A549 (cell line): ENCODE data around the gene CCNG2.

ENCODE experiments used
- CEBPB ChIP-seq, 2 experiments: fragments of >200 bp in 1 of 2; sonication (Bioruptor Twin) in 1 of 2; formaldehyde crosslinking in 1 of 2; IDR thresholded peaks; 2 replicates each; pipeline ENCODE4 v1.6.1; 2012 to 2016
- CTCF ChIP-seq: fragments of >200 bp; sonication (Bioruptor Twin); formaldehyde crosslinking; IDR thresholded peaks from 3 replicates; pipeline ENCODE4 v1.5.1; 2016
- ESRRA ChIP-seq: fragments of 150-350 bp; IDR thresholded peaks from 2 replicates; pipeline ENCODE4 v1.6.1; 2014; ENCODE audit warnings: mild to moderate bottlenecking, low read length, borderline replicate concordance
- FOXS1 ChIP-seq: fragments of 250-450 bp; sonication (Bioruptor Pico); IDR thresholded peaks from 2 replicates; pipeline ENCODE4 v1.5.0; 2020; ENCODE audit warnings: mild to moderate bottlenecking, moderate library complexity
- HMGXB4 ChIP-seq: fragments of 250-450 bp; sonication (Bioruptor Pico); IDR thresholded peaks from 2 replicates; pipeline ENCODE4 v1.5.0; 2021; ENCODE audit warnings: mild to moderate bottlenecking, moderate library complexity, borderline replicate concordance
- JUN ChIP-seq, 2 experiments: fragments of >200 bp; sonication (Bioruptor Twin); formaldehyde crosslinking; IDR thresholded peaks; 2 replicates in 1 of 2; 3 replicates in 1 of 2; pipeline ENCODE4 v1.6.1; 2016 to 2017
- MAZ ChIP-seq: fragments of 150-350 bp; IDR thresholded peaks from 2 replicates; pipeline ENCODE4 v1.6.1; 2014; ENCODE audit warnings: antibody characterized with exemption, low read depth, low read length, borderline replicate concordance
- MYC ChIP-seq: IDR thresholded peaks from 2 replicates; pipeline ENCODE4 v1.6.1; 2012; ENCODE audit warnings: mild to moderate bottlenecking, inconsistent platforms, low read length, improper control_type of control experiment, borderline replicate concordance
- POLR2A ChIP-seq: IDR thresholded peaks from 2 replicates; pipeline ENCODE4 v1.6.1; 2012; ENCODE audit warnings: mild to moderate bottlenecking, low read length
- RFX5 ChIP-seq: fragments of 450-650 bp; IDR thresholded peaks from 2 replicates; pipeline ENCODE4 v1.7.1; 2014; ENCODE audit warnings: antibody characterized with exemption, mild to moderate bottlenecking, moderate library complexity
- SMC3 ChIP-seq: fragments of >200 bp; sonication (Bioruptor Twin); formaldehyde crosslinking; IDR thresholded peaks from 3 replicates; pipeline ENCODE4 v1.6.1; 2018; ENCODE audit warnings: inconsistent platforms
- SREBF2 ChIP-seq: fragments of 450-650 bp; IDR thresholded peaks from 2 replicates; pipeline ENCODE4 v1.6.1; 2014; ENCODE audit warnings: mild to moderate bottlenecking, moderate library complexity

GRCh38 chr4:77183777-77184420 is 26.9 kb downstream of the CCNG2 start:
- TF ChIP-seq JUN (IDR thresholded peaks at IDR 0.05) (no peak), POLR2A (no peak), CTCF (no peak), ESRRA (no peak), CEBPB (IDR thresholded peaks at IDR 0.05) (no peak), MYC (no peak), MAZ (no peak), SREBF2 (no peak), RFX5 (no peak), FOXS1 (CRISPR knock-in tag) (no peak), SMC3 (no peak), HMGXB4 (no peak)
